Hematopoietic multipotent progenitor cell (in vitro differentiated cells): Measurements from ENCODE around the gene CDS2. TPM values are rescaled to one million over a fixed set of nuclear protein-coding genes. Genes with fewer than 3 reads are reported as not detected.
A peak's percentile ranks its signal among the peaks of the same experiment; 100 is the strongest.

Source experiments
- DNase-seq, 3 donors: peaks; one replicate each; pipeline ENCODE4 v3.0.0-alpha.2; 2011 to 2015; ENCODE audit warnings: low read depth in 2 of 3, low spot score in 2 of 3
- total RNA-seq: library from RNA; depleted of rRNA; stranded (reverse); fragments of >200 nt; gene quantifications from one replicate; pipeline ENCODE4 v1.2.3, GENCODE V29; 2012

CDS2 gene
- total RNA-seq, 1 donor: 40.7 TPM

GRCh38 chr20:5149892-5150225 lies 23.1 kb downstream of the CDS2 start:
- DNase-seq: no peak

GRCh38 chr20:5150226-5151076 lies 23.6 kb downstream of the CDS2 start:
- no peak for DNase-seq

- DNase-seq: no peak
Measured at GRCh38 chr20:5153152-5153467, 26.3 kb downstream of the CDS2 start.

GRCh38 chr20:5153612-5154542 lies 27.1 kb downstream of the CDS2 start:
- no peak for DNase-seq

GRCh38 chr20:5154543-5154925 lies 27.7 kb downstream of the CDS2 start:
- DNase-seq: no peak

- no peak for DNase-seq
Measured at GRCh38 chr20:5155404-5155803, 28.6 kb downstream of the CDS2 start.

GRCh38 chr20:5156675-5157448 lies 30.1 kb downstream of the CDS2 start:
- DNase-seq: no peak

GRCh38 chr20:5159928-5160327 lies 33.1 kb downstream of the CDS2 start:
- DNase-seq: no peak

GRCh38 chr20:5160882-5161281 lies 34.1 kb downstream of the CDS2 start:
- no peak for DNase-seq

GRCh38 chr20:5161536-5162164 lies 34.8 kb downstream of the CDS2 start:
- no peak for DNase-seq

- no peak for DNase-seq
Measured at GRCh38 chr20:5164645-5165625, 38.1 kb downstream of the CDS2 start.

GRCh38 chr20:5168651-5169396 lies 42.0 kb downstream of the CDS2 start:
- DNase-seq: peak in 2 of 3 donors; percentile 16 to 52

- DNase-seq: no peak
Measured at GRCh38 chr20:5170341-5170740, 43.5 kb downstream of the CDS2 start.

GRCh38 chr20:5171064-5171789 lies 44.4 kb downstream of the CDS2 start:
- DNase-seq: no peak

GRCh38 chr20:5171790-5172164 lies 45.0 kb downstream of the CDS2 start:
- DNase-seq: no peak

GRCh38 chr20:5172167-5172601 lies 45.4 kb downstream of the CDS2 start:
- DNase-seq: no peak

- no peak for DNase-seq
Measured at GRCh38 chr20:5172903-5173463, 46.2 kb downstream of the CDS2 start.

GRCh38 chr20:5173751-5174150 lies 46.9 kb downstream of the CDS2 start:
- DNase-seq: no peak
